ENCODE results near the gene BABAM2.

DNA sequence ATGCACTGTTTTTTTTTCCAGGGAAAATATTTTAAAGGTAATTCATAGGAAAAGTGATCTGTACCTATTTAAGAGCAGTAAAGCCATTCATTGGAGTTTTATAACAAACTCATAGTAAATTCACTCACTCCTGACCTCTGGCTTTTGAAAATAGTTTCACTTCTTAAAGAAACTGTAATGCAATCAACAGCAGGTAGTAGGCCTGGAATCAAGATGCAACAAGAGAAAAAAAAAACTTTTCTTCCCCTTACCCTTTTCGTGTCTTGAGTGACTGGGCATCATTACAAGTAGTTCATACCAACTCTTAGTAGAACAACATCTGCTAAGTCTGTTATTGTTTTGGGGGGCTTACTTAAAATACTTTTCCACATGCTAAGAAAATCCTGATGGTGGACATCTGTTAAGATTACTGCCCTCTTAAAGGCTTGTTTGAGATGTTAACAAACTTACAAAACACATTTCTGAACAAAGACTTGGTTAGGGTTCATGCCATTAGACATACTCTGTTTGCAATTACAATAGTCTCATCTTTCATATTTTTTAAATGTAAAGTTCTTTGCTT lies 338.0 kb downstream of the BABAM2 start:
- TF ChIP-seq, protein P1, sequence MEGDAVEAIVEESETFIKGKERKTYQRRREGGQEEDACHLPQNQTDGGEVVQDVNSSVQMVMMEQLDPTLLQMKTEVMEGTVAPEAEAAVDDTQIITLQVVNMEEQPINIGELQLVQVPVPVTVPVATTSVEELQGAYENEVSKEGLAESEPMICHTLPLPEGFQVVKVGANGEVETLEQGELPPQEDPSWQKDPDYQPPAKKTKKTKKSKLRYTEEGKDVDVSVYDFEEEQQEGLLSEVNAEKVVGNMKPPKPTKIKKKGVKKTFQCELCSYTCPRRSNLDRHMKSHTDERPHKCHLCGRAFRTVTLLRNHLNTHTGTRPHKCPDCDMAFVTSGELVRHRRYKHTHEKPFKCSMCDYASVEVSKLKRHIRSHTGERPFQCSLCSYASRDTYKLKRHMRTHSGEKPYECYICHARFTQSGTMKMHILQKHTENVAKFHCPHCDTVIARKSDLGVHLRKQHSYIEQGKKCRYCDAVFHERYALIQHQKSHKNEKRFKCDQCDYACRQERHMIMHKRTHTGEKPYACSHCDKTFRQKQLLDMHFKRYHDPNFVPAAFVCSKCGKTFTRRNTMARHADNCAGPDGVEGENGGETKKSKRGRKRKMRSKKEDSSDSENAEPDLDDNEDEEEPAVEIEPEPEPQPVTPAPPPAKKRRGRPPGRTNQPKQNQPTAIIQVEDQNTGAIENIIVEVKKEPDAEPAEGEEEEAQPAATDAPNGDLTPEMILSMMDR (IDR thresholded peaks at IDR 0.05; ENCODE audit: low read length) = peak; percentile 17; the same call in 1 of the 2 replicates
- TF ChIP-seq EZH2 (optimal IDR thresholded peaks at IDR 0.05; ENCODE audit: low read depth, low read length) = no peak
